ENCODE data around the gene ADGRG1. TPM values are rescaled to one million over a fixed set of nuclear protein-coding genes. Genes with fewer than 3 reads are reported as not detected.

The ADGRG1 gene
- total RNA-seq, 2 experiments from 2014 or later: not detected

GRCh38 chr16:57672824-57673223, 44.4 kb downstream of the ADGRG1 start:
- Histone ChIP-seq H3K27ac (ENCODE audit: low read depth, low read length, poor library complexity, severe bottlenecking) (no peak overlapping the region), H3K79me2 (ENCODE audit: insufficient read depth, low read depth, low read length) (no peaks in the 10 kb centered on the region), H3K4me2 (ENCODE audit: low read length) (no peak overlapping the region), H4K20me1 (ENCODE audit: insufficient read depth, low read length) (no peaks in the 10 kb centered on the region), H3K9me2 (ENCODE audit: insufficient read depth, low read length) (no peaks in the 10 kb centered on the region), H3K36me3 (ENCODE audit: insufficient read depth, low read length) (no peaks in the 10 kb centered on the region), H3K4me3 (ENCODE audit: low read depth, low read length, poor library complexity, severe bottlenecking) (no peak overlapping the region), H3K4me1 (ENCODE audit: insufficient read depth, low read length, poor library complexity, severe bottlenecking) (no peaks in the 10 kb centered on the region), H2AFZ (ENCODE audit: low read length) (no peak overlapping the region), H3K9me3 (ENCODE audit: low read length) (no peaks in the 10 kb centered on the region)
- ChIA-PET POLR2A (no interaction called here), CTCF (ENCODE audit: unreplicated experiment) (no interaction called here)
- no peak for DNase-seq (ENCODE audit: low spot score)
- TF ChIP-seq EZH2phosphoT487 (IDR thresholded peaks at IDR 0.05; ENCODE audit: borderline replicate concordance, low read depth, low read length) (no peak), CTCF (conservative IDR thresholded peaks at IDR 0.05; ENCODE audit: low read length) (no peak)
- intact Hi-C loops (cut with micrococcal nuclease; ENCODE audit: unreplicated experiment): no loop called here
- no TSS peak for BruUV-seq (replicated peaks)

GRCh38 chr16:57675741-57676551, 47.5 kb downstream of the ADGRG1 start:
- no peaks in the 10 kb centered on the region for H4K20me1 ChIP-seq (ENCODE audit: insufficient read depth, low read length)
- H3K36me3 ChIP-seq (ENCODE audit: insufficient read depth, low read length): no peaks in the 10 kb centered on the region
- no peaks in the 10 kb centered on the region for H3K9me3 ChIP-seq (ENCODE audit: low read length)
- no peak for TF ChIP-seq EZH2phosphoT487 (IDR thresholded peaks at IDR 0.05; ENCODE audit: borderline replicate concordance, low read depth, low read length)
- TF ChIP-seq CTCF (conservative IDR thresholded peaks at IDR 0.05; ENCODE audit: low read length): no peak
- BruUV-seq (replicated peaks): no TSS peak
- no peaks in the 10 kb centered on the region for H3K9me2 ChIP-seq (ENCODE audit: insufficient read depth, low read length)
- no peaks in the 10 kb centered on the region for H3K79me2 ChIP-seq (ENCODE audit: insufficient read depth, low read depth, low read length)
- intact Hi-C loops (cut with micrococcal nuclease; ENCODE audit: unreplicated experiment): no loop called here
- no peak overlapping the region for H3K4me2 ChIP-seq (ENCODE audit: low read length)
- no peaks in the 10 kb centered on the region for H3K4me1 ChIP-seq (ENCODE audit: insufficient read depth, low read length, poor library complexity, severe bottlenecking)
- H2AFZ ChIP-seq (ENCODE audit: low read length): no peak overlapping the region
- ChIA-PET CTCF (ENCODE audit: unreplicated experiment) (no interaction called here), POLR2A (no interaction called here)
- DNase-seq (ENCODE audit: low spot score): no peak
- no peak overlapping the region for H3K27ac ChIP-seq (ENCODE audit: low read depth, low read length, poor library complexity, severe bottlenecking)
- no peak overlapping the region for H3K4me3 ChIP-seq (ENCODE audit: low read depth, low read length, poor library complexity, severe bottlenecking)

- POLR2A ChIA-PET: no interaction called here
- no peaks in the 10 kb centered on the region for H3K9me2 ChIP-seq (ENCODE audit: insufficient read depth, low read length)
Observed at GRCh38 chr16:57676553-57677085, 48.2 kb downstream of the ADGRG1 start.

More at GRCh38 chr16:57676553-57677085, 48.2 kb downstream of the ADGRG1 start:
- TF ChIP-seq EZH2phosphoT487 (IDR thresholded peaks at IDR 0.05; ENCODE audit: borderline replicate concordance, low read depth, low read length) (no peak), CTCF (conservative IDR thresholded peaks at IDR 0.05; ENCODE audit: low read length) (no peak)
- Histone ChIP-seq H3K36me3 (ENCODE audit: insufficient read depth, low read length) (no peaks in the 10 kb centered on the region), H2AFZ (ENCODE audit: low read length) (no peak overlapping the region), H3K4me1 (ENCODE audit: insufficient read depth, low read length, poor library complexity, severe bottlenecking) (no peaks in the 10 kb centered on the region), H3K9me3 (ENCODE audit: low read length) (no peaks in the 10 kb centered on the region), H3K27ac (ENCODE audit: low read depth, low read length, poor library complexity, severe bottlenecking) (no peak overlapping the region), H3K4me2 (ENCODE audit: low read length) (no peak overlapping the region), H3K4me3 (ENCODE audit: low read depth, low read length, poor library complexity, severe bottlenecking) (no peak overlapping the region), H3K79me2 (ENCODE audit: insufficient read depth, low read depth, low read length) (no peaks in the 10 kb centered on the region), H4K20me1 (ENCODE audit: insufficient read depth, low read length) (no peaks in the 10 kb centered on the region)
- no TSS peak for BruUV-seq (replicated peaks)
- intact Hi-C loops (cut with micrococcal nuclease; ENCODE audit: unreplicated experiment): no loop called here
- DNase-seq (ENCODE audit: low spot score): no peak
- CTCF ChIA-PET (ENCODE audit: unreplicated experiment): no interaction called here

Measured in OCI-LY7 (cell line).